IPS-NIHi11 (cell line): ENCODE results near the gene NODAL.

Experiments used
- DNase-seq: peaks from one replicate; pipeline ENCODE4 v3.0.0; 2012; ENCODE audit warnings: mixed read lengths, low spot score

Gene NODAL

GRCh38 chr10:70462349-70462984 is 21.0 kb upstream of the NODAL start:
- DNase-seq, result no peak

- DNase-seq, result peak; percentile 74
These were observed 20.2 kb upstream of the NODAL start for GRCh38 chr10:70461397-70462348.

- DNase-seq, result peak; percentile 47
These were observed 18.5 kb upstream of the NODAL start for GRCh38 chr10:70459774-70460490.

- DNase-seq, result no peak
These were observed 17.7 kb upstream of the NODAL start for GRCh38 chr10:70459061-70459773.

- peak; percentile 73 for DNase-seq
These were observed 17.0 kb upstream of the NODAL start for GRCh38 chr10:70458329-70459060.

GRCh38 chr10:70457759-70458305 is 16.4 kb upstream of the NODAL start:
- no peak for DNase-seq

GRCh38 chr10:70456164-70456563 is 14.7 kb upstream of the NODAL start:
- DNase-seq, result no peak

- peak; percentile 50 for DNase-seq
These were observed 13.7 kb upstream of the NODAL start for GRCh38 chr10:70455213-70455630.

GRCh38 chr10:70448236-70448635 is 6.8 kb upstream of the NODAL start:
- no peak for DNase-seq

GRCh38 chr10:70445718-70446657 is 4.5 kb upstream of the NODAL start:
- no peak for DNase-seq

- no peak for DNase-seq
These were observed 3.3 kb upstream of the NODAL start for GRCh38 chr10:70444744-70445143.

- DNase-seq, result peak; percentile 51
These were observed 979 bp upstream of the NODAL start for GRCh38 chr10:70442332-70442988.

- peak; percentile 26 for DNase-seq
These were observed 421 bp upstream of the NODAL start for GRCh38 chr10:70441895-70442309.

GRCh38 chr10:70440296-70441160 is 953 bp downstream of the NODAL start:
- DNase-seq, result peak; percentile 64

- peak; percentile 35 for DNase-seq
These were observed 3.8 kb downstream of the NODAL start for GRCh38 chr10:70437721-70438120.

GRCh38 chr10:70435241-70436085 is 6.0 kb downstream of the NODAL start:
- DNase-seq, result no peak

- no peak for DNase-seq
These were observed 7.8 kb downstream of the NODAL start for GRCh38 chr10:70433581-70434280.
